Liver (tissue), 9 donors: ENCODE data around the gene CDC42BPG. TPM values are rescaled to one million over a fixed set of nuclear protein-coding genes. Genes with fewer than 3 reads are reported as not detected.
A peak's percentile ranks its signal among the peaks of the same experiment; 100 is the strongest.
"Not testable (repeated sequence)": the region's sequence is repeated elsewhere in the genome, so short reads cannot be mapped to it uniquely, and the experiment has no call there.

Experiments
- DNase-seq: peaks from one replicate; pipeline ENCODE4 v3.0.0-alpha.2; 2017; ENCODE audit warnings: low spot score
- H3K27ac ChIP-seq, 2 donors: one replicate each; pipeline ENCODE4 v1.7.0; 2013; ENCODE audit warnings: inconsistent platforms in 2 of 2, low read length in 2 of 2, control low read depth in 1 of 2, low read depth in 1 of 2, mild to moderate bottlenecking in 1 of 2
- H3K27me3 ChIP-seq, 4 donors: one replicate each; pipeline versions ENCODE4 v1.6.1 to v1.7.0; 2013; ENCODE audit warnings: low read length in 3 of 4, inconsistent platforms in 1 of 4, mild to moderate bottlenecking in 1 of 4, moderate library complexity in 1 of 4; ENCODE audit not compliant: control insufficient read depth in 4 of 4, insufficient read depth in 4 of 4
- H3K36me3 ChIP-seq, 4 donors: one replicate each; pipeline versions ENCODE4 v1.6.1 to v1.7.0; 2013; ENCODE audit warnings: low read length in 3 of 4, mild to moderate bottlenecking in 3 of 4, low read depth in 1 of 4, moderate library complexity in 1 of 4; ENCODE audit not compliant: control insufficient read depth in 4 of 4, insufficient read depth in 3 of 4
- H3K4me1 ChIP-seq, 4 donors: one replicate each; pipeline versions ENCODE4 v1.6.1 to v1.7.0; 2013; ENCODE audit warnings: low read length in 3 of 4, mild to moderate bottlenecking in 3 of 4, moderate library complexity in 1 of 4; ENCODE audit not compliant: control insufficient read depth in 4 of 4, insufficient read depth in 4 of 4
- H3K4me3 ChIP-seq, 3 donors: one replicate each; pipeline versions ENCODE4 v1.6.1 to v1.7.0; 2013; ENCODE audit warnings: low read length in 3 of 3, control low read depth in 1 of 3, low read depth in 1 of 3, mild to moderate bottlenecking in 1 of 3
- H3K9ac ChIP-seq, 2 donors: one replicate each; pipeline ENCODE4 v1.7.0; 2013; ENCODE audit warnings: low read length in 2 of 2, mild to moderate bottlenecking in 2 of 2, moderate library complexity in 2 of 2, control low read depth in 1 of 2, low read depth in 1 of 2
- H3K9me3 ChIP-seq, 4 donors: one replicate each; pipeline versions ENCODE4 v1.6.1 to v1.7.0; 2013; ENCODE audit warnings: low read length in 3 of 4; ENCODE audit not compliant: control insufficient read depth in 4 of 4
- ATF3 ChIP-seq: IDR thresholded peaks from 2 replicates; pipeline ENCODE4 v1.6.1; 2016; ENCODE audit warnings: antibody characterized with exemption
- EGR1 ChIP-seq, 2 donors: IDR thresholded peaks; 2 replicates each; pipeline ENCODE4 v1.6.1; 2016 to 2018; ENCODE audit warnings: antibody characterized with exemption in 2 of 2, low read depth in 2 of 2
- FOXA1 ChIP-seq: IDR thresholded peaks from 2 replicates; pipeline ENCODE4 v1.6.1; 2016; ENCODE audit warnings: antibody characterized with exemption
- FOXA2 ChIP-seq: IDR thresholded peaks from 2 replicates; pipeline ENCODE4 v1.6.1; 2016; ENCODE audit warnings: antibody characterized with exemption
- GABPA ChIP-seq, 2 donors: IDR thresholded peaks in 1 of 2; conservative IDR thresholded peaks in 1 of 2; 2 replicates each; pipeline ENCODE4 v1.6.1; 2016; ENCODE audit warnings: antibody characterized with exemption in 2 of 2, mild to moderate bottlenecking in 1 of 2, moderate library complexity in 1 of 2
- HNF4A ChIP-seq, 2 donors: conservative IDR thresholded peaks; 2 replicates each; pipeline ENCODE4 v1.6.1; 2016; ENCODE audit warnings: antibody characterized with exemption in 2 of 2, mild to moderate bottlenecking in 2 of 2
- HNF4G ChIP-seq: IDR thresholded peaks from 2 replicates; pipeline ENCODE4 v1.6.1; 2016; ENCODE audit warnings: antibody characterized with exemption
- JUND ChIP-seq, 2 donors: IDR thresholded peaks; 2 replicates each; pipeline ENCODE4 v1.6.1; 2016; ENCODE audit warnings: antibody characterized with exemption in 2 of 2
- MAX ChIP-seq: IDR thresholded peaks from 2 replicates; pipeline ENCODE4 v1.6.1; 2016; ENCODE audit warnings: antibody characterized with exemption
- NR2F2 ChIP-seq: IDR thresholded peaks from 2 replicates; pipeline ENCODE4 v1.6.1; 2016; ENCODE audit warnings: antibody characterized with exemption
- RAD21 ChIP-seq, 2 donors: IDR thresholded peaks; 2 replicates each; pipeline ENCODE4 v1.6.1; 2016; ENCODE audit warnings: antibody characterized with exemption in 2 of 2, mild to moderate bottlenecking in 2 of 2
- REST ChIP-seq: IDR thresholded peaks from 2 replicates; pipeline ENCODE4 v1.6.1; 2016; ENCODE audit warnings: antibody characterized with exemption, mild to moderate bottlenecking
- RXRA ChIP-seq, 2 donors: IDR thresholded peaks; 2 replicates each; pipeline ENCODE4 v1.6.1; 2017 to 2018; ENCODE audit warnings: antibody characterized with exemption in 2 of 2, mild to moderate bottlenecking in 1 of 2
- SP1 ChIP-seq: IDR thresholded peaks from 2 replicates; pipeline ENCODE4 v1.6.1; 2018; ENCODE audit warnings: antibody characterized with exemption, mild to moderate bottlenecking
- TAF1 ChIP-seq: conservative IDR thresholded peaks from 2 replicates; pipeline ENCODE4 v1.6.1; 2016; ENCODE audit warnings: antibody characterized with exemption, mild to moderate bottlenecking
- YY1 ChIP-seq: IDR thresholded peaks from 2 replicates; pipeline ENCODE4 v1.6.1; 2016; ENCODE audit warnings: antibody characterized with exemption, mild to moderate bottlenecking
- ZBTB33 ChIP-seq: IDR thresholded peaks from 2 replicates; pipeline ENCODE4 v1.6.1; 2016; ENCODE audit warnings: antibody characterized with exemption
- WGBS: extraction: QIAGEN DNeasy Blood & Tissue Kit; methylation state at CpG from one replicate; pipeline ENCODE4 v1.1.7; 2013; 5-methylcytosine and 5-hydroxymethylcytosine counted together
- polyA plus RNA-seq, 2 donors: library from polyadenylated mRNA; stranded (reverse) in 1 of 2; unstranded in 1 of 2; fragments of 200-250 nt in 1 of 2; fragments of >200 nt in 1 of 2; fragmentation: Nextera tagmentation in 1 of 2; extraction: Ambion mirVana in 1 of 2; gene quantifications; one replicate each; pipeline versions ENCODE4 v1.2.1 to v1.2.3, GENCODE V29; 2013 to 2015
- total RNA-seq, 2 donors: library from RNA; depleted of rRNA; stranded (reverse); fragments of >200 nt; gene quantifications; one replicate each; pipeline ENCODE4 v1.2.3, GENCODE V29; 2014
- TF ChIP-seq, protein P1 (sequence below): fragments of 150-350 bp; IDR thresholded peaks from 2 replicates; pipeline ENCODE4 v1.5.1; 2017; ENCODE audit warnings: improper control_type of control experiment, low read depth, low read length; ENCODE audit not compliant: missing input control
- donor health status: healthy.
- donor health status: healthy.
- donor health status: healthy.
- donor health status: healthy.
- donor health status: healthy.

CDC42BPG gene
- total and polyA plus RNA-seq, 4 donors: 0.18 to 1.2 (median 0.58) TPM

DNA sequence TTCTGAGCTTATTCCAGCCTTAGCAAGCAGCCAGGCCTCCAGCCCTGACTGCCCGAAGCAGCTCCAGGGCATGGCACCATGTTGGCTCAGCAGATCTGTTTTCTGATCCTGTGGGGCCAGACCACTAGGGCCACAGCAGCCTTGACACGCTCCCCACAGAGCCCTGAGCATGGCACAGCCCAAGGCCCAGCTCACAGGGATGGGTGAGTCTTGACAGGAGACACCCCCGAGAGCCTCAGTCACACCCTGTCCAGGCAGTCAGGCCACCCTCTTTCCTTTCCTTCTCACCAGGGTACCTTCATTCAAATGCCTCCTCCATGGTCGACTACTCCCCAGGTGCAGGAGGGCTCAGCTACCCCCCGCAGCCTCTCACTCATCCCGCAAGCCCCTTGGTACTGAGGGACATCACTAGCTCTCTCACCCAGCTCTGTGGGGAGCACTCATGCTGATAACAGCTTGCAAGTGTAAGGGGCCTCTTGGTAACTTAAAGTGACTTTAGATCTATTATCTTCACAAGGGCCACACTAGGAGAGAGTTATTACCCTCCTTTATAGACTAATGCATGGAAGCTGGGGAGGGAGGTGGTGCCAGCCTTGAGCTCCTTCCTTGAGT is 3.9 kb upstream of the CDC42BPG start:
- Histone ChIP-seq H3K27ac (peak overlapping the region; percentile 11 to 45), H3K9ac (no peak overlapping the region), H3K9me3 (no peaks in the 10 kb centered on the region), H3K4me1 (peaks cover 16 to 39% (median 31%) of the 10 kb centered on the region in 4 donors), H3K27me3 (no peaks in the 10 kb centered on the region), H3K36me3 (no peaks in the 10 kb centered on the region), H3K4me3 (no peak overlapping the region)
- TF ChIP-seq, protein P1, sequence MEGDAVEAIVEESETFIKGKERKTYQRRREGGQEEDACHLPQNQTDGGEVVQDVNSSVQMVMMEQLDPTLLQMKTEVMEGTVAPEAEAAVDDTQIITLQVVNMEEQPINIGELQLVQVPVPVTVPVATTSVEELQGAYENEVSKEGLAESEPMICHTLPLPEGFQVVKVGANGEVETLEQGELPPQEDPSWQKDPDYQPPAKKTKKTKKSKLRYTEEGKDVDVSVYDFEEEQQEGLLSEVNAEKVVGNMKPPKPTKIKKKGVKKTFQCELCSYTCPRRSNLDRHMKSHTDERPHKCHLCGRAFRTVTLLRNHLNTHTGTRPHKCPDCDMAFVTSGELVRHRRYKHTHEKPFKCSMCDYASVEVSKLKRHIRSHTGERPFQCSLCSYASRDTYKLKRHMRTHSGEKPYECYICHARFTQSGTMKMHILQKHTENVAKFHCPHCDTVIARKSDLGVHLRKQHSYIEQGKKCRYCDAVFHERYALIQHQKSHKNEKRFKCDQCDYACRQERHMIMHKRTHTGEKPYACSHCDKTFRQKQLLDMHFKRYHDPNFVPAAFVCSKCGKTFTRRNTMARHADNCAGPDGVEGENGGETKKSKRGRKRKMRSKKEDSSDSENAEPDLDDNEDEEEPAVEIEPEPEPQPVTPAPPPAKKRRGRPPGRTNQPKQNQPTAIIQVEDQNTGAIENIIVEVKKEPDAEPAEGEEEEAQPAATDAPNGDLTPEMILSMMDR: no peak
- TF ChIP-seq EGR1 (IDR thresholded peaks at IDR 0.05; ENCODE audit: low read depth in 2 of 2): no peak
- TF ChIP-seq TAF1: no peak
- no peak for TF ChIP-seq NR2F2
- no peak for TF ChIP-seq RAD21 (IDR thresholded peaks at IDR 0.05)
- no peak for TF ChIP-seq FOXA1
- no peak for TF ChIP-seq FOXA2
- no peak for DNase-seq
- WGBS: 86% methylated on average over 6 of the region's 6 CpGs

- H3K4me3 ChIP-seq: no peak overlapping the region
- peaks cover 16 to 36% (median 30%) of the 10 kb centered on the region in 4 donors for H3K4me1 ChIP-seq
- H3K36me3 ChIP-seq: no peaks in the 10 kb centered on the region
- no peak for TF ChIP-seq REST
- no peak for TF ChIP-seq FOXA1
- no peak for TF ChIP-seq NR2F2
- TF ChIP-seq EGR1 (IDR thresholded peaks at IDR 0.05; ENCODE audit: low read depth in 2 of 2): no peak
- TF ChIP-seq MAX: no peak
- peak in 1 of 2 donors; percentile 47 for TF ChIP-seq RXRA (IDR thresholded peaks at IDR 0.05)
- TF ChIP-seq JUND (IDR thresholded peaks at IDR 0.05): no peak
- TF ChIP-seq, protein P1: peak; percentile 98
- no peak for TF ChIP-seq SP1
- peak; percentile 98 for TF ChIP-seq RAD21 (IDR thresholded peaks at IDR 0.05)
- TF ChIP-seq YY1: no peak
- TF ChIP-seq ATF3: no peak
- TF ChIP-seq GABPA (IDR thresholded peaks at IDR 0.05 in 1 of 2, conservative IDR thresholded peaks at IDR 0.05 in 1 of 2): no peak
- TF ChIP-seq TAF1: no peak
- no peak for TF ChIP-seq HNF4A (conservative IDR thresholded peaks at IDR 0.05)
- no peak for TF ChIP-seq ZBTB33
- TF ChIP-seq FOXA2: no peak
- TF ChIP-seq HNF4G: no peak
- H3K9me3 ChIP-seq: no peaks in the 10 kb centered on the region
- 18% methylated on average over 13 of the region's 13 CpGs for WGBS
- no peak overlapping the region for H3K27ac ChIP-seq
- H3K9ac ChIP-seq: no peak overlapping the region
- H3K27me3 ChIP-seq: no peaks in the 10 kb centered on the region
- DNase-seq: peak; percentile 97
Observed at GRCh38 chr11:64846998-64847666, 2.7 kb upstream of the CDC42BPG start.

DNA sequence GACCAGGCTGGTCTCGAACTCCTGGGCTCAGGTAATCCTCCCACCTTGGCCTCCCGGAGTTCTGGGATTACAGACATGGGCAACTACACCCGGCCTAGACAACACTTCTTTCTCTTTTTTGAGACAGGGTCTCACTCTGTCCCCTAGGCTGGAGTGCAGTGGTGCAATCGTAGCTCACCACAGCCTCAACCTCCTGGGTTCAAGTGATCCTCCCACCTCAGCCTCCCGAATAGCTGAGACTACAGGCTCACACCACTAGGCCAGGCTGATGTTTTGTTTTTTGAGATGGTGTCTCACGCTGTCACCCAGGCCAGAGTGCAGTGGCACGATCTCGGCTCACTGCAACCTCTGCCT is 1.3 kb upstream of the CDC42BPG start:
- not testable (repeated sequence) for H3K27me3 ChIP-seq, DNase-seq, H3K9ac ChIP-seq, H3K27ac ChIP-seq, H3K36me3 ChIP-seq, H3K9me3 ChIP-seq, H3K4me3 ChIP-seq
- H3K4me1 ChIP-seq: peaks cover 16 to 36% (median 30%) of the 10 kb centered on the region in 4 donors
- 93% methylated on average over 8 of the region's 8 CpGs for WGBS
